Endothelial cell of umbilical vein (primary cell): ENCODE results near the gene MDGA2. TPM values are rescaled to one million over a fixed set of nuclear protein-coding genes. Genes with fewer than 3 reads are reported as not detected.

Experiments used
- BruUV-seq: library from RNA; stranded (reverse); fragments of 400-500 nt; replicated peaks from 2 replicates; lab custom pipeline; 2021; lab: Mats Ljungman, UMichigan
- CTCF ChIA-PET: fragments of 300-600, 350-600 bp; sonication (Branson Sonifier 250); formaldehyde crosslinking; loops from one replicate; lab custom pipeline; 2021; ENCODE audit warnings: antibody characterized with exemption, inconsistent platforms; lab: Charles Lee
- POLR2A ChIA-PET: fragments of 300-600, 350-600 bp; sonication (Branson Sonifier 250); formaldehyde crosslinking; loops from one replicate; lab custom pipeline; 2021; ENCODE audit warnings: antibody characterized with exemption, inconsistent platforms; lab: Charles Lee
- DNase-seq: peaks from one replicate; pipeline ENCODE4 v3.0.0-alpha.2; 2011; ENCODE audit warnings: low read depth, low spot score
- FAIRE-seq: peaks from 2 replicates; lab custom pipeline; 2011; peaks lifted over from hg19 to GRCh38; lab: Jason Lieb, UNC
- H2AFZ ChIP-seq: 2 replicates; pipeline ENCODE4 v1.6.0; 2012; ENCODE audit warnings: low read depth, low read length, control low read depth, inconsistent platforms
- H3K27ac ChIP-seq: 2 replicates; pipeline ENCODE4 v1.5.1; 2011; ENCODE audit warnings: low read depth, mild to moderate bottlenecking, control low read depth, low read length, moderate library complexity; ENCODE audit not compliant: insufficient read depth
- H3K27me3 ChIP-seq, 2 experiments: 2 replicates each; pipeline versions ENCODE4 v1.6.0 to v1.6.1; 2011; ENCODE audit warnings: low read length in 2 of 2, mixed read lengths in 1 of 2; ENCODE audit not compliant: control insufficient read depth in 2 of 2, insufficient read depth in 2 of 2
- H3K36me3 ChIP-seq, 2 experiments: 2 replicates in 1 of 2; 3 replicates in 1 of 2; pipeline ENCODE4 v1.5.1; 2011; ENCODE audit warnings: low read length in 2 of 2, mild to moderate bottlenecking in 1 of 2, moderate library complexity in 1 of 2; ENCODE audit not compliant: control insufficient read depth in 2 of 2, insufficient read depth in 2 of 2; ENCODE audit errors: extremely low read depth in 1 of 2
- H3K4me1 ChIP-seq: 3 replicates; pipeline ENCODE4 v1.5.1; 2011; ENCODE audit warnings: mild to moderate bottlenecking, low read length; ENCODE audit not compliant: control insufficient read depth, insufficient read depth; ENCODE audit errors: extremely low read depth
- H3K4me2 ChIP-seq: 2 replicates; pipeline ENCODE4 v1.6.1; 2011; ENCODE audit warnings: low read length, control low read depth, mixed read lengths; ENCODE audit not compliant: insufficient read depth
- H3K4me3 ChIP-seq, 3 experiments: fragments of 200-600 bp in 1 of 3; sonication (generic), shearing (Covaris generic) in 1 of 3; replicated peaks in 1 of 3; 2 replicates each; pipeline ENCODE4 v1.5.1; 2011 to 2016; ENCODE audit warnings: control low read depth in 3 of 3, low read length in 3 of 3, mild to moderate bottlenecking in 2 of 3, inconsistent platforms in 1 of 3, low read depth in 1 of 3, moderate library complexity in 1 of 3; ENCODE audit not compliant: insufficient read depth in 1 of 3
- H3K79me2 ChIP-seq: 2 replicates; pipeline ENCODE4 v1.6.0; 2012; ENCODE audit warnings: low read length, inconsistent platforms; ENCODE audit not compliant: control insufficient read depth, insufficient read depth
- H3K9ac ChIP-seq: replicated peaks from 2 replicates; pipeline ENCODE3; 2011; ENCODE audit warnings: low read length, control low read depth; ENCODE audit not compliant: insufficient read depth; ENCODE audit errors: extremely low read depth
- H3K9me1 ChIP-seq: replicated peaks from 3 replicates; pipeline ENCODE4 v1.6.0; 2011; ENCODE audit warnings: mild to moderate bottlenecking, low read length; ENCODE audit not compliant: control insufficient read depth, insufficient read depth; ENCODE audit errors: extremely low read depth
- H3K9me3 ChIP-seq: replicated peaks from 2 replicates; pipeline ENCODE4 v1.5.1; 2012; ENCODE audit warnings: low read length, inconsistent platforms; ENCODE audit not compliant: control insufficient read depth, insufficient read depth
- H4K20me1 ChIP-seq: replicated peaks from 2 replicates; pipeline ENCODE3; 2011; ENCODE audit warnings: mild to moderate bottlenecking, low read length; ENCODE audit not compliant: control insufficient read depth, insufficient read depth; ENCODE audit errors: extremely low read depth
- FOS ChIP-seq: IDR thresholded peaks from 2 replicates; pipeline ENCODE4 v1.6.1; 2011; ENCODE audit warnings: mild to moderate bottlenecking, low read length, moderate library complexity, borderline replicate concordance; ENCODE audit not compliant: insufficient read depth
- JUN ChIP-seq: IDR thresholded peaks from 2 replicates; pipeline ENCODE4 v1.6.1; 2011; ENCODE audit warnings: borderline replicate concordance, low read depth; ENCODE audit not compliant: insufficient read length, insufficient read depth
- MYC ChIP-seq: IDR thresholded peaks from one replicate; pipeline ENCODE4 v1.6.1; 2011; ENCODE audit warnings: mild to moderate bottlenecking, low read depth, low read length
- POLR2A ChIP-seq: IDR thresholded peaks from 2 replicates; pipeline ENCODE4 v1.6.1; 2012; ENCODE audit warnings: low read depth, mild to moderate bottlenecking, control low read depth, low read length
- POLR2AphosphoS5 ChIP-seq: IDR thresholded peaks from 2 replicates; pipeline ENCODE4 v1.6.1; 2012; ENCODE audit warnings: low read depth, mild to moderate bottlenecking, control low read depth, low read length, moderate library complexity; ENCODE audit not compliant: insufficient read depth
- dilution Hi-C: fragments of 300-500 bp; cut with MboI; formaldehyde crosslinking; loops from one replicate; pipeline ENCODE4 v1.15.0; 2019; ENCODE audit warnings: low sequenced_read_pairs; ENCODE audit not compliant: extremely low pct_ligation_motif_present
- intact Hi-C: fragments of 100-400 bp; cut with micrococcal nuclease; formaldehyde crosslinking; loops from one replicate; pipeline ENCODE4 v1.10.0; 2022
- polyA plus RNA-seq, 4 experiments: library from polyadenylated mRNA; depleted of rRNA in 3 of 4; stranded (reverse) in 3 of 4; unstranded in 1 of 4; fragments of >200 nt; gene quantifications; 2 replicates each; pipeline versions ENCODE4 v1.2.1 to v1.2.3, GENCODE V29; 2011 to 2012; ENCODE audit warnings: missing spikeins in 1 of 4
- total RNA-seq: library from RNA; stranded (reverse); gene quantifications from 2 replicates; pipeline ENCODE4 v1.2.3, GENCODE V29; 2021
- TF ChIP-seq, protein P1 (sequence below), 2 donors: IDR thresholded peaks; 1 replicate in 1 of 2; 2 replicates in 1 of 2; pipeline ENCODE4 v1.5.1; 2011; ENCODE audit warnings: low read length in 2 of 2, mild to moderate bottlenecking in 2 of 2, moderate library complexity in 2 of 2, control low read depth in 1 of 2, inconsistent platforms in 1 of 2, low read depth in 1 of 2; ENCODE audit not compliant: insufficient read depth in 1 of 2; ENCODE audit errors: extremely low read depth in 1 of 2
- TF ChIP-seq, protein P2 (sequence below): IDR thresholded peaks from 2 replicates; pipeline ENCODE4 v1.6.1; 2011; ENCODE audit not compliant: insufficient read depth, insufficient read length

Gene MDGA2
- total and polyA plus RNA-seq, 2 donors (not counting 3 experiments of a cell fraction or from before 2014, with no cell fraction given), result not detected

DNA sequence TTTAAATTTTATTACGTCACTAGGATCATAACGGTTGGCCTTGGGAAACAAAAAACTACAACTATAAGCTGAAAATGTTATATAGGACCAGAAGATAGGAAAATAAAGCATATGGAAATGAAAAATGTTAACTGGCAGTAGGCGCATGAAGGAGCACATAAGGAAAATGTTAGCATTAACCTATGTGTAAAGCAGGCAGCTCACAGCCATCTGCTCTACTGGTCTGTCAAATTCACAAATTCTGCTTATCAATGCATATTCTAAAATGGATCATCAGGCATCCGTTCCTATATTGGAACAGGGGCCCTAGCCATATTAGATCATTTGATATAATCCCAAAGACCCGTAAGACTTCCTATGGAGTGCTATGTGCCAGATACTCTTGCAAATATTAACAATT lies 263.9 kb downstream of the MDGA2 start:
- CTCF ChIA-PET, result no interaction called here
- no peaks in the 10 kb centered on the region for H3K9me1 ChIP-seq

More for the DNA sequence above, 263.9 kb downstream of the MDGA2 start:
- Histone ChIP-seq H4K20me1 (no peaks in the 10 kb centered on the region), H3K27me3 (no peaks in the 10 kb centered on the region), H3K36me3 (no peaks in the 10 kb centered on the region), H3K4me1 (no peaks in the 10 kb centered on the region), H3K9ac (no peak overlapping the region), H3K4me3 (no peak overlapping the region), H3K4me2 (no peak overlapping the region), H3K27ac (no peak overlapping the region), H3K79me2 (no peaks in the 10 kb centered on the region), H2AFZ (no peak overlapping the region), H3K9me3 (no peaks in the 10 kb centered on the region)
- intact Hi-C loops (no loop called here), dilution Hi-C loops (no loop called here)
- POLR2A ChIA-PET, result no interaction called here
- BruUV-seq, result no TSS peak
- no peak for FAIRE-seq
- TF ChIP-seq JUN (no peak), FOS (no peak), POLR2AphosphoS5 (no peak), MYC (no peak), POLR2A (no peak)
- TF ChIP-seq, protein P1, sequence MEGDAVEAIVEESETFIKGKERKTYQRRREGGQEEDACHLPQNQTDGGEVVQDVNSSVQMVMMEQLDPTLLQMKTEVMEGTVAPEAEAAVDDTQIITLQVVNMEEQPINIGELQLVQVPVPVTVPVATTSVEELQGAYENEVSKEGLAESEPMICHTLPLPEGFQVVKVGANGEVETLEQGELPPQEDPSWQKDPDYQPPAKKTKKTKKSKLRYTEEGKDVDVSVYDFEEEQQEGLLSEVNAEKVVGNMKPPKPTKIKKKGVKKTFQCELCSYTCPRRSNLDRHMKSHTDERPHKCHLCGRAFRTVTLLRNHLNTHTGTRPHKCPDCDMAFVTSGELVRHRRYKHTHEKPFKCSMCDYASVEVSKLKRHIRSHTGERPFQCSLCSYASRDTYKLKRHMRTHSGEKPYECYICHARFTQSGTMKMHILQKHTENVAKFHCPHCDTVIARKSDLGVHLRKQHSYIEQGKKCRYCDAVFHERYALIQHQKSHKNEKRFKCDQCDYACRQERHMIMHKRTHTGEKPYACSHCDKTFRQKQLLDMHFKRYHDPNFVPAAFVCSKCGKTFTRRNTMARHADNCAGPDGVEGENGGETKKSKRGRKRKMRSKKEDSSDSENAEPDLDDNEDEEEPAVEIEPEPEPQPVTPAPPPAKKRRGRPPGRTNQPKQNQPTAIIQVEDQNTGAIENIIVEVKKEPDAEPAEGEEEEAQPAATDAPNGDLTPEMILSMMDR (IDR thresholded peaks at IDR 0.05; ENCODE audit: extremely low read depth in 1 of 2, insufficient read depth in 1 of 2, low read depth in 1 of 2, low read length in 2 of 2), result no peak
- TF ChIP-seq, protein P2, sequence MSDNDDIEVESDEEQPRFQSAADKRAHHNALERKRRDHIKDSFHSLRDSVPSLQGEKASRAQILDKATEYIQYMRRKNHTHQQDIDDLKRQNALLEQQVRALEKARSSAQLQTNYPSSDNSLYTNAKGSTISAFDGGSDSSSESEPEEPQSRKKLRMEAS, result no peak
- no peak for DNase-seq
